Activated CD4-positive, CD25-positive, alpha-beta regulatory T cell treated with anti-CD3 and anti-CD28 coated beads, Interleukin-2, amount 50 U/mL, for 24 hours (primary cell): ENCODE data around the gene DYNLT1.
"Not testable (repeated sequence)": the region's sequence is repeated elsewhere in the genome, so short reads cannot be mapped to it uniquely, and the experiment has no call there.

ENCODE experiments used
- ATAC-seq, 2 donors: fragments of 150-1000 bp; cut with Tn5 transposase; one replicate each; pipeline ENCODE4 v1.10.0; 2021; ENCODE audit warnings: mild to moderate bottlenecking in 1 of 2, moderate library complexity in 1 of 2

The DYNLT1 gene

GRCh38 chr6:158621694-158622544 lies 22.6 kb downstream of the DYNLT1 start:
- no peak for ATAC-seq

DNA sequence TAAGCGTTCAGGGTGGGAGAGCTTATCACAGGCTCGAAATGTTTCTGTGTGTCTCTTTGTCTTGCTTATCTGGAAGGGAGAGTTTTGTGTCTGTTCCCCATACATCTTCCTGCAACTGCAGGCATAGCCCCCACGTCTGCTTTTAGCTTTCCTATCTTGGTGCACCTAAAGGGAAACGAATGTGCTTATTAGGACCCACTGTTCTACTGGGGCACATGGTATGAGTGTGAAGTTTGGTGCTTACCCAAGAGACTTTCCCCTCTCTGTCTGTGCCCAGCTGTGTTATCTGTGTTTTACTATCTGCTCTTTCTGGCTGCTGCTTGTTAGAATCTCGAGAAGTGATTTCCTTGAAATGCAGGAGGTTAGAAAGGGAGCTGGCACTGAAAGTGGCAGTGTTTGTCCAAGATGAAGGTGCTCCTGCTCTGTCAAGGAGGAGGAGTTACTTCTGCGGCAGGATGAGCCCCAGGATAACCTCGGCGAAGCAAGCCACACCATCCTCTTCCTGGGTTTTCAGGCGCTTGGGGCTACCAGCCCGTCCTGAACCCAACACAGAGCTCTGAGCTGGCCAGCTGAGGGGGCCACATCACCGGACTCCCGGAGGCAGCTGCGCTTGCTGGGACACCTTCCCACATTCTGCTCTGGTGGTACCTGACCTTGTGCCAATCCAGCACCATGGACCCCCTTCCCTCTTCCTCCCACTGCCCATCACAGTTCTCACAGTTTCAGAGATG lies 23.4 kb downstream of the DYNLT1 start:
- ATAC-seq = no peak

DNA sequence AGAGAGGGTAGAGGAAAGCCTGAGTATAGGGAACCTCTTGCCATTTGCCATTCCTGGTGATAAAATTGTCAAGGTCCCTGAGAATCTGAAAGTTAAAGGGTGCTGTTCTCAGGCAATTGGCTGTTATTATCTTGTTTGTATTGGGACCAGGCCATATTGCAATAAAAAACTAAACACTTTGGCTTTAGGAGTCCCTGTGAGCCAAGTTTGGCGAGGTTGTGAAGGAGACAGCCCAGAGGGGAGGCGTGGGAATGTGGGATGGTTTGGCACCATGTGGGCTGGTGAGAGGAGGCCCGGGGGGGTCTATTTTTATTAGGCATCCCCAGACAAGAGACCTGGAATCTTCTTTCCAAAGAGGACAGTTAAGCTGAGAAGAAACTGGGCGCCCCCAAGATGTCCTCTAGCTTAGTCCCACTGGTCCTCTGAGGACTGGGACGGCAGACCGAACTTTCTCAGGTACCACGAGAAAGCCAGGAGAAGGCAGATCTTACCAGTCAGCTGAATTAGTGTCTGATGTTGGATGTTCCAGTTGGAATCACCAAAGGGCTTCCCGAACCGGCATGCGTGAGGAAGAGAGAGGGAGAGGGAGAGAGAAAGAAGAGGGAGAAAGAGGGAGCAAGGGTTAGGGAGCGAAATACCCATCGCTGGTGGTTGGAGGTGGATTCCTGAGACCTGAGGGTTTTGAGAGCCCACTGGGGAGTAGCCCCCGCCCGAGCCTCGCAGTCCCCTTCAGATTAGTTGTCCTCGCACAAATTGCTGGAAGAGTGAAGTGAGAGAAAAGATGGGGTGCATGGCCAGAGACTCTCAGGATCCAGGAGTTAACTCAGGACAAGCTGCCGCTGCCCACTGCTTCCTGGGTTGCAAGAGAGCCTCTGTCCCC lies 24.4 kb downstream of the DYNLT1 start:
- no peak for ATAC-seq

DNA sequence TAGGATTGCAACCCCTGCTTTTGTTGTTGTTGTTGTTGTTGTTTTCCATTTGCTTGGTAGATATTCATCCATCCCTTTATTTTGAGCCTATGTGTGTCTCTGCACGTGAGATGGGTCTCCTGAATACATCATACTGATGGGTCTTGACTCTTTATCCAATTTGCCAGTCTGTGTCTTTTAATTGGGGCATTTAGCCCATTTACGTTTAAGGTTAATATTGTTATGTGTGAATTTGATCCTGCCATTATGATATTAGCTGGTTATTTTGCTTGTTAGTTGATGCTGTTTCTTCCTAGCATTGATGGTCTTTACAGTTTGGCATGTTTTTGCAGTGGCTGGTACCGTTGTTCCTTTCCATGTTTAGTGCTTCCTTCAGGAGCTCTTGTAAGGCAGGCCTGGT lies 26.3 kb downstream of the DYNLT1 start:
- not testable (repeated sequence) for ATAC-seq

DNA sequence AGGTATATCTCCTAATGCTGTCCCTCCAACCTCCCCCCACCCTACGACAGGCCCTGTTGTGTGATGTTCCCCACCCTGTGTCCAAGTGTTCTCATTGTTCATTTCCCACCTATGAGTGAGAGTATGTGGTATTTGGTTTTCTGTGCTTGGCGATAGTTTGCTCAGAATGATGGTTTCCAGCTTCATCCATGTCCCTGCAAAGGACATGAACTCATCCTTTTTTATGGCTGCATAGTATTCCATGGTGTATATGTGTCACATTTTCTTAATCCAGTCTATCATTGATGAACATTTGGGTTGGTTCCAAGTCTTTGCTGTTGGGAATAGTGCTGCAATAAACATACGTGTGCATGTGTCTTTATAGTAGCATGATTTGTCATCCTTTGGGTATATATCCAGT lies 29.9 kb downstream of the DYNLT1 start:
- not testable (repeated sequence) for ATAC-seq

GRCh38 chr6:158611541-158612370 lies 32.8 kb downstream of the DYNLT1 start:
- no peak for ATAC-seq

- ATAC-seq = no peak
Observed at GRCh38 chr6:158611039-158611438, 33.5 kb downstream of the DYNLT1 start.

DNA sequence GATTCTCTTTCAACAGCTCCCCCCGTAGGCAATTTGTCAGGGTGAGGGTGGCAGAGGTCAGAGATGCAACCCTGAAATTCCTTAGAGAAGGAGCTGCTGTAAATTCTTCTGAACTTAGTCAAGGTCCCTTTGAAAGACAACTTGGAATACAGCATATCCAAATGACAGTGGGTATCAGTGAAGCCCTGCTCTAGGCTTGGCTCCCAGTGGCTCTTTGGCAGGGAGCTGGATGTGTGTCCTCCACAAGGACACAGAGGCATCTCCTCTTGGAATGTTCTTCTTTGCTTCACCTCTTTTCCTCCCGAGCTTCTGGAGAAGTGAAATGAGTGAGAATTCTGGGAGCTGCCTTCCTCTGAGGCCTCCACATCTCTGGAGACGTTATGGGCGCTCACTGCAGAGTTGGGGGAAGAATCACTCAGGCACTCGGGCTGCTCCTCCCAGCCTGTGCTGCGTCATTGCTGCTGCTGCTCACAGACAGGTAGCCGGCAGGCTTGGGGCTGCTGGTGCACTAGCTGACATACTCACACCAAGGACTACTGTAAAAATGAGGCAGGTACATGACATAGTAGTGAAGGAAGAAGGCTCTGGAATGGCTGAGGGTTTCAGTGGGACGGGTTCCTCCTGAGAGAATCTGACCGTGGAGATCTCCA lies 34.1 kb downstream of the DYNLT1 start:
- no peak for ATAC-seq

- ATAC-seq = no peak
Observed at GRCh38 chr6:158609455-158610155, 34.9 kb downstream of the DYNLT1 start.

GRCh38 chr6:158608221-158608620 lies 36.3 kb downstream of the DYNLT1 start:
- ATAC-seq = no peak

DNA sequence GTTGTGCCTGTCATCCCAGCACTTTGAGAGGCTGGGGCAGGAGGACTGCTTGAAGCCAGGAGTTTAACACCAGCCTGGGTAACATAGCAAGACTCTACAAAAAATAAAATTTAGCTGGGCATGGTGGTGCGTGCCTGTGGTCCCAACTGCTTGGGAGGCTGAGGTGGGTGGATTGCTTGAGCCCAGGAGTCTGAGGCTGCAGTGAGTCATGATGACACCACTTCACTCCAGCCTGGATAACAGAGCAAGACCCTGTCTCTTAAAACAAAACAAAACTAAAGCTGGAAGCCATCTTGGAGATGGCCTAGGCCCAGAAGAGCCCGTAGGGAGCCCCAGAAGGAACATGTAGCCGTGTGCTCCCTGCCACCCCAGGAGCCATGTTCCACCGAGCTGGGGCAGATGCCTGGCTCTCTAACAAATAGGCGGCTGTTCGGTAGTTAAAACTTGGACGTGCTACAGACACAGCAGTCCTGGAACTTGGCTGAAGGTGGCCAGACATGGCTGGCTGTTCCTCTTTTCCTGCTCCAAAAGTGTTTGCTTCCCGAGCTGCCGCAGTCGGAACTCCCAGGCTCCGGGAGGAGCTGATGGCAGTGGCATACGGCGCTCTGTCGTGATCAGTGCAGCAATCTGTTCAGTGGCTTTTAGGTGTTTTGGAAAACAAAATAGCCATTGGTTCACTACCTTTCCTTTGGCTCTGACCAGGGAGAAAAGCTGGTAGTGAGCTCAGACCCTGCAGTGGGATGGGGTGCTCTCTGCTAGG lies 37.0 kb downstream of the DYNLT1 start:
- ATAC-seq = no peak

GRCh38 chr6:158606935-158607334 lies 37.6 kb downstream of the DYNLT1 start:
- ATAC-seq = no peak

- ATAC-seq = not testable (repeated sequence)
Observed at GRCh38 chr6:158606011-158606410, 38.5 kb downstream of the DYNLT1 start.

DNA sequence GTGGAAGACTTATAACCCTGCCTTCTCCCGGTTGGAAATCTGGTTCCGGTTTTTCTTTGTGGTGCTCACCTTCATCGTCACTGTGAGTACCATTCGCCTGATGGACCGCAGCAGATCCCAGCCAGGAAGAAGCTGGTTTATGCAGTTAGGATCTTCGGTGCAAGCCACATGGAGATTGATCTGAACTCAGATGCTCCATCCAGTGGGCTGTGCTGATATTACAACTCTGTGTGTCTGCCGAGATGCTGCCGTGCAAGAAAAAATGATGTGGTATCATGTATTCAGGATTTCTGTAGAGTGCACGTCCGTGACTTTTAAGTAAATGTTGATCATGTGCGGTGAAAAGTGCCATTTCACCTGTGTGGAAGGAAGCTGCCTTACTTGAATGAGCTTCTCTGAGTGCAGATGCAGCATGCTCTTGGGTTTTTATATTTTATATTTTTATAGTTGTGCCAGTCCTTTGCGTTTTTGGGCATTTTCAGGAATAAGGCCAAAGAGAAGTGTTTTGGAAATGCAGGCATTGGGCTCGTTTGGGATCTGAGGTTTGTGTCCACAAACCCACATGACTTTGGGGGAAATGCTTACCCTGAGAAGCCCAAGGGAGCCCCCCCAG lies 39.2 kb downstream of the DYNLT1 start:
- peak in 1 of 2 donors; percentile 56 for ATAC-seq

DNA sequence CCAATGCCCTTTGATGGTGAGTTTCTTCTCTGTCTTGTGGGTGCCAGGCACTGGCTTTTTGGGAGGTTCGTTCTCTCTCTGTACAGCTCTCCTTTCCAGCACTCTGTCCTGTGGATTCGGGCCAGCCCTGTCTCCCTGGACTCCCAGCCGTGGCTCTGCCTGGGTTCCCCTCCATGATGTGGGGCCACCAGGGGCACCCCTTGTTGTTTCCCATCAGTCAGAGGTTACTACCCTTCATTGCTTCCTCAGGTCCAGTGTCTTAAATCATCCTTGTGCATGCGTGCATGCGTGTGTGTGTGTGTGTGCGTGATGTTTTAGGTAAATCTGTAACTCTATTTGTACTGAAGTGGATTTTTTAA lies 40.5 kb downstream of the DYNLT1 start:
- ATAC-seq = no peak

GRCh38 chr6:158603261-158604047 lies 41.1 kb downstream of the DYNLT1 start:
- no peak for ATAC-seq

DNA sequence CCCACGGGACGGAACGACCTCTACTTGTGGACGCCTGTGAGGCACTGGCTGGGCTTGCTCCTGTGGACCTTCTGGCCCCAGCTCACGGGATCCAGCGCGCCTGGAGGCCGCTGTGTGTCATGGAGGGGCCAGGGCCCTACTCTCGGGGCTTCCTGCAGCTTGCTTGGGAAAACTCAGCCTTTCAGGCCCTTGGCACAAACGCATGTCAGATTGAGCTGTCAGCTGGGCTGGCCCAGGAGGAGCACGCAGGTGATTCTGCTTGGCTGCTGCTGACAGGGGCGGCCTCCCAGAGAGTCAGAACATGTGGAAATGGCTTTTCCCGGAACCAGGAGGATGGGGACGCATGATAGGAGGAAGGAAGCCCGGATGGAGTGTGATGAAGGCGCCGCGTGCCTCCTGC lies 44.9 kb downstream of the DYNLT1 start:
- no peak for ATAC-seq

GRCh38 chr6:158597565-158597964 lies 47.0 kb downstream of the DYNLT1 start:
- no peak for ATAC-seq

DNA sequence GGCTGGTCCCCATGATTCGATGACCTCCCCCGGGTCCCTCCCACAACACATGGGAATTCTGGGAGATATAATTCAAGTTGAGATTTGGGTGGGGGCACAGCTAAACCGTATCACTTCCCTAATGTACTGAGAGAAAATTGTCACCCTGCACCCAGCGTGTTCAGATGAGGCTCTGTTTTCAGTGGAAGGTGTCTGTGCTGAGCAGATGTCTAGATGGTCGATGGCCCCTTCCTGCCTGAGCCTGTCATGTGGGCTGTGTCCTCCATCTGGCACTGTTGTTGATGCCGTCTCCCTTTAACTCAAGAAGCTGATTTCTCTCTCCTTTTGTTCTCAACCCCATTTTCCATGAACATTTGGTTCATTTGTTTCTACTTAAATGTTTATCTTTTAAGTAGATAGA lies 47.7 kb downstream of the DYNLT1 start:
- no peak for ATAC-seq
